Activated CD8-positive, alpha-beta T cell treated with anti-CD3 and anti-CD28 coated beads for 36 hours (primary cell): ENCODE results near the gene KCNJ6. TPM values are rescaled to one million over a fixed set of nuclear protein-coding genes. Genes with fewer than 3 reads are reported as not detected.
A peak's percentile ranks its signal among the peaks of the same experiment; 100 is the strongest.
"Not testable (repeated sequence)": the region's sequence is repeated elsewhere in the genome, so short reads cannot be mapped to it uniquely, and the experiment has no call there.

Experiments used
- ATAC-seq: fragments of 200-7000 bp; cut with Tn5 transposase; one replicate; pipeline ENCODE4 v1.10.0; 2021; ENCODE audit warnings: mild to moderate bottlenecking, moderate library complexity
- CTCF ChIA-PET: fragments of 350-600 bp; sonication (Branson Sonifier 250); formaldehyde crosslinking; loops from one replicate; lab custom pipeline; 2021; ENCODE audit warnings: antibody characterized with exemption; lab: Charles Lee
- POLR2A ChIA-PET: fragments of 350-600 bp; sonication (Branson Sonifier 250); formaldehyde crosslinking; loops from one replicate; lab custom pipeline; 2021; ENCODE audit warnings: antibody characterized with exemption; lab: Charles Lee
- DNase-seq: peaks from one replicate; pipeline ENCODE4 v3.0.0-alpha.2; 2020
- H3K27ac Mint-ChIP-seq: one replicate; pipeline ENCODE4 v1.8.0; 2021; ENCODE audit warnings: mild to moderate bottlenecking, mixed read lengths
- H3K27me3 Mint-ChIP-seq: one replicate; pipeline ENCODE4 v1.8.0; 2021; ENCODE audit warnings: mixed read lengths
- H3K36me3 Mint-ChIP-seq: one replicate; pipeline ENCODE4 v1.8.0; 2021; ENCODE audit warnings: low read depth, mixed read lengths
- H3K4me1 Mint-ChIP-seq: one replicate; pipeline ENCODE4 v1.8.0; 2021; ENCODE audit warnings: low read depth, mixed read lengths
- H3K4me3 Mint-ChIP-seq: one replicate; pipeline ENCODE4 v1.8.0; 2021; ENCODE audit warnings: mild to moderate bottlenecking, moderate library complexity, mixed read lengths
- H3K9me3 Mint-ChIP-seq: one replicate; pipeline ENCODE4 v1.8.0; 2021; ENCODE audit warnings: mixed read lengths
- CTCF ChIP-seq: fragments of 200-600 bp; IDR thresholded peaks from one replicate; pipeline ENCODE4 v1.8.0; 2022; ENCODE audit warnings: antibody characterized with exemption, mild to moderate bottlenecking
- intact Hi-C: fragments of 100-400 bp; cut with micrococcal nuclease; formaldehyde crosslinking; loops from one replicate; pipeline ENCODE4 v1.10.0; 2022
- total RNA-seq, 2 experiments: library from RNA; stranded (reverse); gene quantifications; one replicate each; pipeline ENCODE4 v1.2.3, GENCODE V29; 2021

The KCNJ6 gene
- total RNA-seq, 2 experiments from 2014 or later: not detected

- H3K4me1 Mint-ChIP-seq, ATAC-seq, H3K27ac Mint-ChIP-seq, H3K9me3 Mint-ChIP-seq, H3K36me3 Mint-ChIP-seq, H3K4me3 Mint-ChIP-seq, intact Hi-C loops, CTCF ChIA-PET, DNase-seq, H3K27me3 Mint-ChIP-seq: not testable (repeated sequence)
- POLR2A ChIA-PET: interaction anchor here (0.6 kb wide), 1 partner anchor 17 kb away, joined by 3 read pairs; no protein-coding TSS in a partner anchor
These were observed 327.6 kb downstream of the KCNJ6 start for GRCh38 chr21:37588644-37589043.

GRCh38 chr21:37587635-37588177, 328.6 kb downstream of the KCNJ6 start:
- Mint-ChIP-seq H3K36me3 (no peaks in the 10 kb centered on the region), H3K27ac (no peak overlapping the region), H3K9me3 (no peaks in the 10 kb centered on the region), H3K4me1 (peaks cover 4% of the 10 kb centered on the region), H3K27me3 (no peaks in the 10 kb centered on the region), H3K4me3 (no peak overlapping the region)
- TF ChIP-seq CTCF: no peak
- intact Hi-C loops: no loop called here
- POLR2A ChIA-PET: no interaction called here
- CTCF ChIA-PET: no interaction called here
- ATAC-seq: no peak
- DNase-seq: no peak

- Mint-ChIP-seq H3K4me3 (no peak overlapping the region), H3K27me3 (no peaks in the 10 kb centered on the region), H3K4me1 (peaks cover 4% of the 10 kb centered on the region), H3K27ac (no peak overlapping the region), H3K9me3 (no peaks in the 10 kb centered on the region), H3K36me3 (no peaks in the 10 kb centered on the region)
- intact Hi-C loops: no loop called here
- ATAC-seq (no peak), DNase-seq (no peak)
- no peak for TF ChIP-seq CTCF
- ChIA-PET CTCF (no interaction called here), POLR2A (no interaction called here)
These were observed 329.1 kb downstream of the KCNJ6 start for GRCh38 chr21:37587203-37587602.

- no peak overlapping the region for H3K27ac Mint-ChIP-seq
- peak; percentile 16 for DNase-seq
- CTCF ChIA-PET: interaction anchor here (1.0 to 1.4 kb wide), 3 partner anchors 19 to 129 kb away, joined by 3 to 4 read pairs (median 3); no protein-coding TSS in a partner anchor
- peaks cover 15% of the 10 kb centered on the region for H3K9me3 Mint-ChIP-seq
- POLR2A ChIA-PET: no interaction called here
- intact Hi-C loops: no loop called here
- TF ChIP-seq CTCF: peak; percentile 32
- peak; percentile 47 for ATAC-seq
- peaks cover 6% of the 10 kb centered on the region for H3K27me3 Mint-ChIP-seq
- no peak overlapping the region for H3K4me3 Mint-ChIP-seq
- peaks cover 4% of the 10 kb centered on the region for H3K4me1 Mint-ChIP-seq
- H3K36me3 Mint-ChIP-seq: peaks cover 2% of the 10 kb centered on the region
These were observed 333.7 kb downstream of the KCNJ6 start for GRCh38 chr21:37582590-37582989.

GRCh38 chr21:37580666-37581065, 335.6 kb downstream of the KCNJ6 start:
- POLR2A ChIA-PET: no interaction called here
- no peak for TF ChIP-seq CTCF
- H3K36me3 Mint-ChIP-seq: peaks cover 2% of the 10 kb centered on the region
- ATAC-seq (no peak), DNase-seq (no peak)
- H3K9me3 Mint-ChIP-seq: peaks cover 15% of the 10 kb centered on the region
- intact Hi-C loops: no loop called here
- no peak overlapping the region for H3K27ac Mint-ChIP-seq
- peaks cover 4% of the 10 kb centered on the region for H3K4me1 Mint-ChIP-seq
- CTCF ChIA-PET: no interaction called here
- H3K4me3 Mint-ChIP-seq: no peak overlapping the region
- peaks cover 6% of the 10 kb centered on the region for H3K27me3 Mint-ChIP-seq
